ENCODE results near the gene COBLL1. TPM values are rescaled to one million over a fixed set of nuclear protein-coding genes. Genes with fewer than 3 reads are reported as not detected.

Gene COBLL1
- total and polyA plus RNA-seq, 9 donors: 11.5 to 56.8 (median 38.4) TPM

DNA sequence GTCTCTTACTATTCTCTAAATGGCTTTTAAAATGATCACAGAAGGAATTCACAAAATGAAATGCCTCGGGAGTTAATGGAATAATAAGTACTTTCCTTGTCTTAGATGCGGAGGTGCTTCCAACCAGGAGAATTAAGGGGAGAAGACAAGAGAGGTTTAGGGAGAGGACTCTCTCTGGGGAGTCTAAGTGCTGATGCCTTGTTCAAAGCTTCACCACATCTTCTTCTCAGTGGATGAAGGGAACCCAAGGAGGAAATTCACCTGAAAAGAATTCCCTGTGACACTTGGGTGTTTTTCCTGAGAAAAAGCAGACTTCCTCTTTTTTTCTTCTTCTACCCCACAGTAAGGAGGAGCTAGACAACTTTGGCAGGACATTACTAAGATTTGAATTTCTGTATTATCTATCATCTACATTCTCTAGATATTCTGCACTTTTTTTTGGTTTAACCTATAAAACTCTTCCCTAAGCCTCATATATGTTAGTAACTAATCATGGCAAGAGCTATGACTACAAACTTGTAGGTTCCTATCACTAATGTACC lies 150.2 kb downstream of the COBLL1 start:
- no peaks in the 10 kb centered on the region for H3K36me3 ChIP-seq
- no peaks in the 10 kb centered on the region for H3K9me3 ChIP-seq
- WGBS, 3 donors: 91 to 96% (median 94%) methylated on average over 2 of the region's 2 CpGs
- intact Hi-C loops (cut with DNase I): no loop called here
- DNase-seq: no peak
- H3K4me3 ChIP-seq: no peak overlapping the region
- H3K27ac ChIP-seq: no peak overlapping the region
- H3K4me1 ChIP-seq (ENCODE audit: insufficient read depth): no peaks in the 10 kb centered on the region
- no peaks in the 10 kb centered on the region for H3K27me3 ChIP-seq
- TF ChIP-seq POLR2A (IDR thresholded peaks at IDR 0.05): no peak
- TF ChIP-seq, protein P1, sequence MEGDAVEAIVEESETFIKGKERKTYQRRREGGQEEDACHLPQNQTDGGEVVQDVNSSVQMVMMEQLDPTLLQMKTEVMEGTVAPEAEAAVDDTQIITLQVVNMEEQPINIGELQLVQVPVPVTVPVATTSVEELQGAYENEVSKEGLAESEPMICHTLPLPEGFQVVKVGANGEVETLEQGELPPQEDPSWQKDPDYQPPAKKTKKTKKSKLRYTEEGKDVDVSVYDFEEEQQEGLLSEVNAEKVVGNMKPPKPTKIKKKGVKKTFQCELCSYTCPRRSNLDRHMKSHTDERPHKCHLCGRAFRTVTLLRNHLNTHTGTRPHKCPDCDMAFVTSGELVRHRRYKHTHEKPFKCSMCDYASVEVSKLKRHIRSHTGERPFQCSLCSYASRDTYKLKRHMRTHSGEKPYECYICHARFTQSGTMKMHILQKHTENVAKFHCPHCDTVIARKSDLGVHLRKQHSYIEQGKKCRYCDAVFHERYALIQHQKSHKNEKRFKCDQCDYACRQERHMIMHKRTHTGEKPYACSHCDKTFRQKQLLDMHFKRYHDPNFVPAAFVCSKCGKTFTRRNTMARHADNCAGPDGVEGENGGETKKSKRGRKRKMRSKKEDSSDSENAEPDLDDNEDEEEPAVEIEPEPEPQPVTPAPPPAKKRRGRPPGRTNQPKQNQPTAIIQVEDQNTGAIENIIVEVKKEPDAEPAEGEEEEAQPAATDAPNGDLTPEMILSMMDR (IDR thresholded peaks at IDR 0.05): no peak
- TF ChIP-seq EP300 (IDR thresholded peaks at IDR 0.05): no peak

DNA sequence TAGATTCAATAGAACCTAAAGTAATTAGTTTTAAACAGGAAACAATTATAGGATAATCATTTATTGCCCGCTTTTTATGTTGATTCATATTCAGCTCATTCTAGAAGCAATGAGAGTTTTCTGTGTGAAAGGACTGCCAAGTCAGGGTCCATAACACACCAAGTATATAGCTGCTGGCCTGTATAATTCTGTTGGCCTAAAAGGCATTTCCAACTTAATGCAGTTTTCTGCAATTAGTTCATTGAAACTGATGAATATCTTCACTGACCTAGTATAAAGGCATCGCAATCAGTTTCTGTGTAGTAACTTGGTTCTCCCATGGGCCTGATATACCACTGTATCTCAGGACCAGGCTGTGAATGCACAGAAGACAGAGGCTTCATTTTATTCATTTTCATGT lies 151.3 kb downstream of the COBLL1 start:
- no peak overlapping the region for H3K27ac ChIP-seq
- no peaks in the 10 kb centered on the region for H3K4me1 ChIP-seq (ENCODE audit: insufficient read depth)
- no peak for TF ChIP-seq EP300 (IDR thresholded peaks at IDR 0.05)
- TF ChIP-seq POLR2A (IDR thresholded peaks at IDR 0.05): no peak
- TF ChIP-seq, protein P1 (IDR thresholded peaks at IDR 0.05): no peak
- WGBS, 3 donors: 97 to 100% (median 98%) methylated on average over 2 of the region's 2 CpGs
- H3K27me3 ChIP-seq: no peaks in the 10 kb centered on the region
- no peaks in the 10 kb centered on the region for H3K36me3 ChIP-seq
- intact Hi-C loops (cut with DNase I): no loop called here
- H3K9me3 ChIP-seq: no peaks in the 10 kb centered on the region
- DNase-seq: no peak
- no peak overlapping the region for H3K4me3 ChIP-seq

DNA sequence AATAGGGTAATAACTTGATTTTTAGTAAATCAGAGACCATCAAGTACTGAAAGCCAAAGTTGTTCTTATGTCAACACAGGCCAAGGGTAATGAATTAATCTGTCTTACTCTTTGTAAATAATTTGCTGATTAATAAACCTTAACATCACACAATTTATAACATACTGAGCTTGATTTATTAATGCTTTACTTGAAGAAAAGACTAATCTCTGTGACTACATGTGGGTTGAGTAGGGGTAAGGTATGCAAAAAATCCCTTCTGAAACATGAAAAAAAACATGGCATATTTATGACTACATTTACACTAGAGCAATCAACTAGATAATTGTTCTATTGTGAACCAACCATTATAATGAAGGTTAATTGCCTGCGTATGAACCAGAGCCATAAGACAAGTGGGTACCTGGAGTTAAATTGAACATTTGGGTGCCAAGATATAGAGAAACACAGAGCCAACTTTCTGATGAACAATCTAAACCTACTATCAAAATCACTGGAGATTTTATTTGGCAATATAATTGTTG lies 152.7 kb downstream of the COBLL1 start:
- WGBS, 3 donors: 75 to 91% (median 76%) methylated on average over 1 of the region's 1 CpG
- H3K4me3 ChIP-seq: no peak overlapping the region
- no peak for DNase-seq
- no peaks in the 10 kb centered on the region for H3K4me1 ChIP-seq (ENCODE audit: insufficient read depth)
- no peak overlapping the region for H3K27ac ChIP-seq
- no peaks in the 10 kb centered on the region for H3K36me3 ChIP-seq
- H3K9me3 ChIP-seq: no peaks in the 10 kb centered on the region
- H3K27me3 ChIP-seq: no peaks in the 10 kb centered on the region
- TF ChIP-seq, protein P1 (IDR thresholded peaks at IDR 0.05): no peak
- TF ChIP-seq POLR2A (IDR thresholded peaks at IDR 0.05): no peak
- no peak for TF ChIP-seq EP300 (IDR thresholded peaks at IDR 0.05)
- intact Hi-C loops (cut with DNase I): no loop called here

DNA sequence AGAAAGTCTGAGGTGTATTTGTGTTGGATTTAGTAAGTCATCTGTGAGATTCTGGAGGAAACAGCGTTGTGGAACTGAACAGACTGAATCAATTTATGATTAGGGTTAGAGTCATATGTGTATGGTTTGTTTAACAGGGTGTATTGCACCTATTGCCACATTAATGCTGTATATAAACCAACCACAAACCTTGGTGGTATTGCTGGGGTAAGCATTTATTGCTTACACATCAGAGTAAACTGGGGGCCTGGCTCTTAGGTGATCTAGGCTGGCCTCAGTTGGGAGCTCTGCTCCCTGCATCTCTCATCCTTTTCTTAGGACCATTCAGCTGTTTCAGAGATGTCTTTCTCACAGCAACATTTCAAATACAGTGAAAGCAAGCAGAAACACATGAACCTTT lies 160.6 kb downstream of the COBLL1 start:
- WGBS, 3 donors: 93 to 98% (median 95%) methylated on average over 1 of the region's 1 CpG
- no peaks in the 10 kb centered on the region for H3K4me1 ChIP-seq (ENCODE audit: insufficient read depth)
- intact Hi-C loops (cut with DNase I): no loop called here
- H3K4me3 ChIP-seq: no peak overlapping the region
- H3K27ac ChIP-seq: no peak overlapping the region
- H3K27me3 ChIP-seq: no peaks in the 10 kb centered on the region
- TF ChIP-seq POLR2A (IDR thresholded peaks at IDR 0.05) (no peak), EP300 (IDR thresholded peaks at IDR 0.05) (no peak)
- TF ChIP-seq, protein P1 (IDR thresholded peaks at IDR 0.05): no peak
- no peak for DNase-seq
- no peaks in the 10 kb centered on the region for H3K9me3 ChIP-seq
- no peaks in the 10 kb centered on the region for H3K36me3 ChIP-seq
